GM19468 (cell line): ENCODE measurements around the gene CCDC9.
"Not testable (repeated sequence)": the region's sequence is repeated elsewhere in the genome, so short reads cannot be mapped to it uniquely, and the experiment has no call there.

Source experiments
- ATAC-seq: cut with Tn5 transposase; IDR thresholded peaks from one replicate; pipeline ENCODE4 v1.9.1; 2021; ENCODE audit warnings: mild to moderate bottlenecking, moderate library complexity, moderate number of reproducible peaks; ENCODE audit not compliant: unreplicated experiment; ENCODE audit errors: extremely low read depth

CCDC9 gene

DNA sequence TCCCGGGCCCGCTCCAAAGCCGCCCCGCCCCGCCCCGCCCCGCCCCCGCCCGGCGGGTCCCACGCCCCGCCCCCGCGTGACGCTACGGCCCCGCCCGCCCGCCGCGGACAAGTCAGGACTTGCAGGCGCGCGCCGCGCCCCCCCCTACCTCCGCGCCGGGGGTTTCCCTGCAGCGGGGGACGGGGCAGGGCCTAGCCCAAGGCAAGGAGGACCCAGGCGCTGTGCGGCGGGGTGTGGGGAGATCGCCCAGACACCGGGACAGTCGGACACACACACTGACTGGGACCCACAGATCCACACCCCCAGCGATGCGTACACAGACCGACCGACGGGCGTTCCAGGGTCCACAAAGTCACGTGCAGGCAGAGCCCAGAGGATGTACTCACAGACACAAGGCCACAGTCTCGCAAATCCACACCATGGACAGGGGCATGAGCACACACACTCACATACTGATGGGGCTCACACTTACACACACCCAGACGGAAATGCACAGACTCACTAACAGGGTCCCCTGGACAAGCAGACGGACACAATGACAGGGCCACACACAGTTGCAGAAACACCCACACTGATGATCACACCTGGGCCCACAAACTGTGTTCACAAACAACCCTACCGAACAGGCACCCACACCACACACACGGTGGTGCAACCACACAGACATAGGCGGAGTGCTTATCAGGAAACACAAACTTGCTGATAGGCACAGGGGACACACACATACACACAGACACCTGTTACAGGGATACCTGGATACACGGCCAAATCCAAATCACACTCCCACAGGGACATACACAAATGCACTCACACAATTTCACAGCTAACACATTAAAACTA lies 24.9 kb upstream of the CCDC9 start:
- peak; percentile 17 for ATAC-seq

GRCh38 chr19:47232422-47233211 lies 23.7 kb upstream of the CCDC9 start:
- no peak for ATAC-seq

DNA sequence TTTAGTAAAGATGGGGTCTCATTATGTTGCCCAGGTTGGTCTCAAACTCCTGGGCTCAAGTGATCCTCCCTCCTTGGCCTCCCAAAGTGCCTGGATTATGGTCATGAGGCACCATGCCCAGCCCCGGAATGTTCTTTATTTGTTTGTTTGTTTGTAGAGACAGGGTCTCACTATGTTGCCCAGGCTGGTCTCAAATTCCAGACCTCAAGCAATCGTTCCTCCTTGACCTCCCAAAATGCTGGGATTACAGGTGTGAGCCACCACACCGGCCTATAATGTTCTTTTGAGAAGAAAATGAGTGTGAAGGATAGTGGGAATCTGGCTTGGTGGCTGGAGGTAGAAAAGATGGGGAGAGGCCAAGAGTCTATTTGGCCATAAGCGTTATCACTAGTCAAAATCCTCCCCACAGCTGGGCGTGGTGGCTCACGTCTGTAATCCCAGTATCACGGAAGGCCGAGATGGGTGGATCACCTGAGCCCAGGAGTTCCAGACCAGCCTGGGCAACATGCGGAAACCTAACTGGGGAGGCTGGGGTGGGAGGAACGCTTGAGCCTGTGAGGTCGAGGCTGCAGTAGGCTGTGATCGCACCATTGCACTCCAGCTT lies 20.2 kb upstream of the CCDC9 start:
- no peak for ATAC-seq

DNA sequence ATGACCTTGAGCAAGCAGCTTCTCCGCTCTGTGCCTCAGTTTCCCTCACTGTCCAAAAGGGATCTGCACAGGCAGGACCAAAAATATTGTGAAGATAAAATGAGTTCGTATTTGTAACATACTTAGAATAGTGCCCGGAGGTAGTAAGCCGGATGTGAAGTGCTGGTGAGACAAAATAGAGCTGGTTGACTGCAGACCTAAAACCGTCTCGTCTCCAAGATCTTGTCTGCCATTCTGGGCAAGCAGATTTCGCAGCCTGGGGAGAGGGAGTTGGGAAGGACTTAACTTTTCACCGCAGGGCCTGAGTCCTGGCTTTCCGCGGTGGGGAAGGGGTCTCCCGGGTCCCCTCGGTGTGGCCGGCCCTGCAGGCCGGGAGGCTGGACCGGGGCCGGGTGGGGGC lies 17.2 kb upstream of the CCDC9 start:
- no peak for ATAC-seq

DNA sequence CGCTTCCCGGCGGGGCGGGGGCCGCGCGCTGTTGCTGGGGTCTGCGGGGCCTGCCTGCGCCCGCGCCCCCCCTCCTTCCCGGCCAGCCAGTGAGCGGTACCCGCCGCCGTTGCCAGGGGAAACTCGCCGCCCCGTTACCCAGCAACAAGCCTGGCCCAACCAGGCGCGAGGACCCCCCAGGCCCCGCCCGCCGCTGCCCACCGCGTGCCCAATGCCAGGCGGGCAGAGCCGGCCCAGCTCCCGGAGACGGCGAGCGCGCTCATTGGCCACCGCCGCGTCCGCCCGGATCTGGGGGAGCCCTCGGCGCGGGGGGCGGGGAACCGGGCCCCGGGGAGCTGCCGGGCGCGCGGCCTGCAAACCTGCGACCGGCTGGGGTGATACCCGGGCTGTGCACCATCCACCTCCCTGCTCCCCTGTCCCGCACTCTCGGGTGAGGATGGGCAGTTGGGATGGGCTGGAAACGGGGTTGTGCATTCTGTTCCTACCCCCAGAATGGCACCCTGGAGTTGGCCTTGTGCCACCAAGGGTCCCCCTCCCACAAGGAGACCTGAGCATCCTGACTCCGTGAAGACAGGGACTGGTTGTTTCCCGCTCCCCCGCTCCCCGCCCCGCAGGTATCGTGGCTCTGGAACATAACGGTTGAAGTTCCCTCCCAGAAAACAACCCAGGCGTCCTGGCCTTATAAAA lies 16.6 kb upstream of the CCDC9 start:
- no peak for ATAC-seq

GRCh38 chr19:47240556-47240955 lies 15.8 kb upstream of the CCDC9 start:
- no peak for ATAC-seq

GRCh38 chr19:47240996-47241918 lies 15.1 kb upstream of the CCDC9 start:
- no peak for ATAC-seq

DNA sequence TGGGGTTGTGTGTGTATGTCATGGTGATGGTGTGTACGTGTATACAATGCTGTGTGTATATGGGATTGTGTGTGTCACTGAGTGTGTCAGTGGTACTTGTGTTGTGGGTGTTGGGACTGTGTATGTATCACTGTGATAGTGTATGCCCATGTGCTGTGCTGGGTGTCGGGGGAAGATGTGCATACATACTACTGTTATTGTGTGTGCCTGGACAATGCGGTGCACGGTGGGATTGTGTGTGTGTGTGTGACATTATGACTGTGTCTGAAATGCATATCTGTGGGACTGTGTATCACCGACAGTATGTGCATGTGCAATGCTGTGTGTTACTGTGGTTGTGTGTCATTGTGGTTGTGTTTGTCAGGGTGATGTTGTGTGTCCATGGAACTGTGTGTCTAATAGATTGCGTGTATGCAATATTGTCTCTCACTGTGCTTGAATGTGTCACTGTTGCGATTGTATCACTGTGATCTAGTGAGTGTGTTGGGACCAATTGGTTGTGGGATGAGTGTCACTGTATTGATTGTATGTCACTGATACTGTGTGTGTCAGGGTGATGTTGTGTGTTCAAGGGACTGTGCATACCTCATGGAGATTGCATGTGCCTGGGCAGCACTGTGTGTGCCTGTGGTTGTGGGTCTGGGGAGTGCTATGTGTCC lies 14.3 kb upstream of the CCDC9 start:
- ATAC-seq: no peak

DNA sequence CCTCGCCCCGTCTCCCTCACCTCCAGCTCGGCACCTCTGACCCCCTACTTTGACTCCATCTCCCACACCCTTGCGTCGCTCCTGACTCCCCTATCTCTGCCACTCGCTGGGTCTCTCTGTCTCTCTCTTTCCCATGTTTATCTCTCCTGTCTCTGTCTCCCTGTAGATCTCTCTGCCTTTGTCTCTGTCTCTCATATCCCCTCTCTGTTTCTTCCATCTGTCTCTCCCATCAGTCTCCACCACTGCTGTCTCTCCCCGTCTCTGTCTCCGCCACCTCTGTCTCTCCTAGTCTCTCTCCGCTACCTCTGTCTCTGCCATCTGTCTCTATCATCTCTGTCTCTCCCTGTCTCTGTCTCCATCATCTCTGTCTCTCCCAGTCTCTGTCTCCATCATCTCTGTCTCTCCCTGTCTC lies 13.0 kb upstream of the CCDC9 start:
- no peak for ATAC-seq

DNA sequence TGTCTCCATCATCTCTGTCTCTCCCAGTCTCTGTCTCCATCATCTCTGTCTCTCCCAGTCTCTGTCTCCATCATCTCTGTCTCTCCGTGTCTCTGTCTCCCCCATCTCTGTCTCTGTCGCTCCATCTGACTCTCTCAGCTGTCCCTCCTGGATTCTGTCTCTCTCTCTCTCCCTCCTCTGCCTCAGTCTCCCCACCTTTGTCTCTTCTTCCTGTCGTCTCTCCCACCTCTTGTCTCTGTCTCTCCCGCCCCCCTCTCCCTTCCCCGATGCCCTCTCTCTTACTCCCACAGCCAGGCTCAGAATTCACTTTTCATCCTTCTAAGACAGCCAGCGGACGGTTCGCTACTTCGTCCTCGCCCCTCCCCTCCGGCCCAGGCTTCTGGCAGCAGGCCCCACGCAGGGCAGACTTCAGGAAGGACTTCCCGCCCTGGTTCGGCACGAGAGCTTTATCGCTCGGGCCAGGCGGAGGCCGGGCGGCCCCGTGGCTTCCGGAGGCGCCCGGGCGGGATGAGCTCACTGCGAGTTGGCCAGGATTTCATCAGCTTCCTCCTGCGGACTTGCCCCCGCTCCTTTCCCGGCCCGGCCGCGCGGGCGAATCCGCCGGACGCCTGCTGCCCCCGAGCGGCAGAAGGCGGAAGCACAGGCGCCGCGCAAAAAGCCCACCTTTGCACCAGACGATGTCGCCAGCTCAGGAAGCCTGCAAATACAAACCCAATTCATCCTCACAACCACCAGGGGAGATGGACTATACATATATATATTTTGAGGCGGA lies 12.4 kb upstream of the CCDC9 start:
- peak; percentile 65 for ATAC-seq

GRCh38 chr19:47247308-47247990 lies 8.9 kb upstream of the CCDC9 start:
- no peak for ATAC-seq

DNA sequence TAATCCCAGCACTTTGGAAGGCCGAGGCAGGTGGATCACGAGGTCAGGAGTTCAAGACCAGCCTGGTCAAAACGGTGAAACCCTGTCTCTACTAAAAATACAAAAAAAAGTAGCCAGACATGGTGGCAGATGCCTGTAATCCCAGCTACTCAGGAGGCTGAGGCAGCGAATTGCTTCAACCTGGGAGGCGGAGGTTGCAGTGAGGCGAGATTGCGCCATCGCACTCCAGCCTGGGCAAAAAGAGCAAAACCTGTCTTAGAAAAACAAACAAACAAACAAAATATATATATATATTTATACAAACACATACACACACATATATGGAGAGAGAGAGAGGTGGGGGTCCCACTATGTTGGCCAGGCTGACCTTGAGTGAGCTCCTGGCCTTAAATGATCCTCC lies 3.3 kb upstream of the CCDC9 start:
- not testable (repeated sequence) for ATAC-seq

- ATAC-seq: no peak
Observed at GRCh38 chr19:47253467-47253881, 2.9 kb upstream of the CCDC9 start.

DNA sequence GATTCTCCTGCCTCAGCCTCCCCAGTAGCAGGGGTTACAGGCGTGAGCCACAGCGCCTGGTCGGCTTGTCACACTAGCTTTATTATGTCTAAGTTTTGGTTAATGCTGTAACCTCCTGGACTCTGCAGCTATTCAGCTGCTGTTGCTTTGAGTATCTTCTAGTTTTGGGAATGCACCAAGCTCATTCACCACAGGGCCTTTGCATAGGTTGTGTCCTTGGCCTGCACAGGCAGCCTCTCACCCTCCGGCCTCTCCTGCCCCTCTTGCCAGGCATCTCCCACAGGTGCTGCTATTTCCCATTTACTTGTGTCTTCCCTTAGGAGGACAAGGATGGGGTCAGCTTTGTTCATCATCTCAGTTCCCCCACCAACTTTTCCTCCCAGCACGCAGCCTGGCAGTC lies 2.4 kb upstream of the CCDC9 start:
- ATAC-seq: no peak

DNA sequence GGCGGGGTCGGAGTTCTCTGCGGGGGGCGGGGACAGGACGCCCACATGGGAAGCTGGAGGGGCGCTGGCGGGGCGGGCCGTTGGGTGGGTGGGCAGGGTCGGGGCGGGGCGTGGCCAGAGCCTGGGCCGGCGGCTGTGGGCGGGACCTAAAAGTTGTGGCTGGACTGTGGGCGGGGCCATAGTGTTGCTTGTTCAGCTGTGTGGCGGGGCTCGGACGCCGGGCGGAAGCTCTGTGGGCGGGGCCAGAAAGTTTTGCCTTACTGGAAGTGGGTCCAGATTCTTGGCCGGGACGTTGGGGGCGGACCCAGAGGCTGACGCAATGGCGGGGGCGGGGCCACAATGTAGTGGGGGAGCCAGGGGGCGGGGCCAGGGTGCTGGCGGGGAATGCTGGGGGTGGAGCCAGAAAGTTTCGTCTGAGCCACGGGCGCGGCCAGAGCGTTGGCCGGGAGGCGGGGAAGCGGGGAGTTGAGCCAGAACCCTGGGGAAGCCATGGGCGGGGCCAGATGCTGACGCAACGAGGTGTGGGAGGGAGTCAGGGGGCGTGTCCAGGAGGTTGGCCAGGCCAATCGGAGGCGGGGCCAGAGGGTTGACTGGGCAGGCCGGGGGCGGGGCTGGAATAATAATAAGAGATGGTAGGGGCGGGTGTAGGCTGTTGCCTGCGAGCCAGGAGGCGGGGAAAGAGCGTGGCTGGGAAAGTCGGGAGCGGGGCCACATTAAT lies 527 bp downstream of the CCDC9 start:
- peak; percentile 41 for ATAC-seq

GRCh38 chr19:47257411-47258169 lies 1.3 kb downstream of the CCDC9 start:
- ATAC-seq: no peak
